ENCODE data around the gene CNPY3. TPM values are rescaled to one million over a fixed set of nuclear protein-coding genes. Genes with fewer than 3 reads are reported as not detected.

CNPY3 gene
- total and polyA plus RNA-seq, 2 experiments from 2014 or later: 73.0 to 89.9 TPM

GRCh38 chr6:42911171-42912021, 17.9 kb upstream of the CNPY3 start:
- no peaks in the 10 kb centered on the region for H3K36me3 ChIP-seq
- peak overlapping the region; percentile 38 for H3K27ac ChIP-seq
- peak; percentile 8 for TF ChIP-seq CTCF (IDR thresholded peaks at IDR 0.05; ENCODE audit: low read depth, low read length)
- peak; percentile 25 to 49 for DNase-seq (ENCODE audit: low read depth in 1 of 2, low spot score in 1 of 2)
- peak overlapping the region; percentile 26 for H3K4me3 ChIP-seq
- no peaks in the 10 kb centered on the region for H3K27me3 ChIP-seq
- H3K4me1 ChIP-seq (ENCODE audit: low read depth): no peaks in the 10 kb centered on the region
- H3K9me3 ChIP-seq (ENCODE audit: low read depth): no peaks in the 10 kb centered on the region

- H3K9me3 ChIP-seq (ENCODE audit: low read depth): no peaks in the 10 kb centered on the region
- no peaks in the 10 kb centered on the region for H3K27me3 ChIP-seq
- H3K4me1 ChIP-seq (ENCODE audit: low read depth): no peaks in the 10 kb centered on the region
- no peak for TF ChIP-seq CTCF (IDR thresholded peaks at IDR 0.05; ENCODE audit: low read depth, low read length)
- H3K4me3 ChIP-seq: no peak overlapping the region
- H3K36me3 ChIP-seq: no peaks in the 10 kb centered on the region
- H3K27ac ChIP-seq: no peak overlapping the region
- DNase-seq (ENCODE audit: low read depth in 1 of 2, low spot score in 1 of 2): no peak
Observed at GRCh38 chr6:42914546-42914945, 14.7 kb upstream of the CNPY3 start.

GRCh38 chr6:42915732-42916131, 13.5 kb upstream of the CNPY3 start, which contains the start of gene PTCRA:
TSS of gene PTCRA (plus strand) at chr6:42916053. CDS start at chr6:42916070, 17 bp downstream.
- Histone ChIP-seq H3K9me3 (ENCODE audit: low read depth) (no peaks in the 10 kb centered on the region), H3K36me3 (no peaks in the 10 kb centered on the region), H3K27ac (no peak within 1 kb of the TSS), H3K4me1 (ENCODE audit: low read depth) (no peaks in the 10 kb centered on the region), H3K4me3 (no peak within 1 kb of the TSS), H3K27me3 (no peaks in the 10 kb centered on the region)
- no peak for TF ChIP-seq CTCF (IDR thresholded peaks at IDR 0.05; ENCODE audit: low read depth, low read length)
- no peak for DNase-seq (ENCODE audit: low read depth in 1 of 2, low spot score in 1 of 2)

GRCh38 chr6:42916288-42916687, 13.0 kb upstream of the CNPY3 start:
- H3K4me1 ChIP-seq (ENCODE audit: low read depth): no peaks in the 10 kb centered on the region
- TF ChIP-seq CTCF (IDR thresholded peaks at IDR 0.05; ENCODE audit: low read depth, low read length): no peak
- no peaks in the 10 kb centered on the region for H3K9me3 ChIP-seq (ENCODE audit: low read depth)
- H3K27me3 ChIP-seq: no peaks in the 10 kb centered on the region
- no peak overlapping the region for H3K4me3 ChIP-seq
- no peaks in the 10 kb centered on the region for H3K36me3 ChIP-seq
- H3K27ac ChIP-seq: no peak overlapping the region
- no peak for DNase-seq (ENCODE audit: low read depth in 1 of 2, low spot score in 1 of 2)

- no peak for TF ChIP-seq CTCF (IDR thresholded peaks at IDR 0.05; ENCODE audit: low read depth, low read length)
- Histone ChIP-seq H3K4me3 (no peak overlapping the region), H3K9me3 (ENCODE audit: low read depth) (no peaks in the 10 kb centered on the region), H3K27me3 (no peaks in the 10 kb centered on the region), H3K27ac (no peak overlapping the region), H3K4me1 (ENCODE audit: low read depth) (no peaks in the 10 kb centered on the region), H3K36me3 (no peaks in the 10 kb centered on the region)
- no peak for DNase-seq (ENCODE audit: low read depth in 1 of 2, low spot score in 1 of 2)
Observed at GRCh38 chr6:42921801-42922200, 7.5 kb upstream of the CNPY3 start.
